Measurements from ENCODE around the gene PARP2.

GRCh38 chr14:20350282-20350681 lies 6.8 kb downstream of the PARP2 start:
- TF ChIP-seq CTCF (IDR thresholded peaks at IDR 0.05), result no peak
- TF ChIP-seq POLR2A (IDR thresholded peaks at IDR 0.05), result no peak

Data from esophagus squamous epithelium (tissue), 4 donors.